HepG2 (cell line): ENCODE measurements around the gene MRPL58. TPM values are rescaled to one million over a fixed set of nuclear protein-coding genes. Genes with fewer than 3 reads are reported as not detected.
A peak's percentile ranks its signal among the peaks of the same experiment; 100 is the strongest.

Experiments
- AHR ChIP-seq: IDR thresholded peaks from 2 replicates; pipeline ENCODE4 v1.6.1; 2018; ENCODE audit warnings: missing genetic modification reagents, missing compliant biosample characterization
- BORCS8-MEF2B ChIP-seq: sonication (generic); formaldehyde crosslinking; IDR thresholded peaks from 2 replicates; pipeline ENCODE4 v1.8.0; 2022; ENCODE audit warnings: mild to moderate bottlenecking, missing genetic modification reagents
- EED ChIP-seq: sonication (generic); formaldehyde crosslinking; IDR thresholded peaks from 2 replicates; pipeline ENCODE4 v1.5.0; 2020; ENCODE audit warnings: mild to moderate bottlenecking, missing genetic modification reagents
- KMT2B ChIP-seq: IDR thresholded peaks from 2 replicates; pipeline ENCODE4 v1.6.1; 2016; ENCODE audit warnings: missing genetic modification reagents, missing compliant biosample characterization
- LCORL ChIP-seq, 2 experiments: fragments of 450-650 bp in 1 of 2; sonication (generic) in 1 of 2; formaldehyde crosslinking in 1 of 2; IDR thresholded peaks; 2 replicates each; pipeline versions ENCODE4 v1.5.0 to v1.6.1; 2017 to 2020; ENCODE audit warnings: antibody characterized with exemption in 1 of 2, missing genetic modification reagents in 1 of 2
- MATR3 ChIP-seq: sonication (generic); formaldehyde crosslinking; IDR thresholded peaks from 2 replicates; pipeline ENCODE4 v1.4.0; 2020; ENCODE audit warnings: missing genetic modification reagents
- MTA3 ChIP-seq: sonication (generic); formaldehyde crosslinking; IDR thresholded peaks from 2 replicates; pipeline ENCODE4 v1.4.0; 2020; ENCODE audit warnings: missing genetic modification reagents
- RBFOX2 ChIP-seq: fragments of 200-400 bp; formaldehyde crosslinking; IDR thresholded peaks from 2 replicates; pipeline ENCODE4 v1.6.1; 2017; ENCODE audit warnings: low read depth, mild to moderate bottlenecking, low read length
- SYNCRIP ChIP-seq: fragments of 200-400 bp; formaldehyde crosslinking; IDR thresholded peaks from 2 replicates; pipeline ENCODE4 v1.6.1; 2018; ENCODE audit warnings: mild to moderate bottlenecking, low read depth, low read length; ENCODE audit not compliant: insufficient read depth
- YEATS4 ChIP-seq: sonication (generic); formaldehyde crosslinking; IDR thresholded peaks from 2 replicates; pipeline ENCODE4 v1.4.0; 2020; ENCODE audit warnings: missing genetic modification reagents, borderline replicate concordance
- ZNF230 ChIP-seq: sonication (generic); formaldehyde crosslinking; IDR thresholded peaks from 2 replicates; pipeline ENCODE4 v1.4.0; 2020; ENCODE audit warnings: mild to moderate bottlenecking, missing genetic modification reagents
- ZNF460 ChIP-seq: sonication (generic); formaldehyde crosslinking; IDR thresholded peaks from 2 replicates; pipeline ENCODE4 v1.5.1; 2020; ENCODE audit warnings: missing genetic modification reagents, mild to moderate bottlenecking, borderline replicate concordance
- ZNF567 ChIP-seq: sonication (generic); formaldehyde crosslinking; IDR thresholded peaks from 2 replicates; pipeline ENCODE4 v1.8.1; 2023; ENCODE audit warnings: mild to moderate bottlenecking, missing genetic modification reagents, borderline replicate concordance
- ZNF577 ChIP-seq: sonication (generic); formaldehyde crosslinking; IDR thresholded peaks from 2 replicates; pipeline ENCODE4 v1.4.0; 2020; ENCODE audit warnings: mild to moderate bottlenecking, low read depth, missing genetic modification reagents, borderline replicate concordance
- ZSCAN31 ChIP-seq: sonication (generic); formaldehyde crosslinking; IDR thresholded peaks from 2 replicates; pipeline ENCODE4 v1.5.0; 2020; ENCODE audit warnings: low read depth, mild to moderate bottlenecking, missing genetic modification reagents
- polyA plus RNA-seq, 8 experiments: library from polyadenylated mRNA; depleted of rRNA in 3 of 8; stranded (reverse) in 7 of 8; unstranded in 1 of 8; fragments of >200 nt; fragmentation: Illumina TruSeq in 4 of 8; extraction: Trizol in 4 of 8; gene quantifications; 2 replicates each; pipeline versions ENCODE4 v1.2.1 to v1.2.3, GENCODE V29; 2011 to 2016; ENCODE audit warnings: low read depth in 4 of 8, missing spikeins in 1 of 8, mixed read lengths in 1 of 8; ENCODE audit not compliant: insufficient read depth in 1 of 8
- total RNA-seq, 5 experiments: library from RNA; depleted of rRNA; stranded (reverse); fragments of >200 nt; fragmentation: Illumina TruSeq; extraction: Trizol; gene quantifications; 2 replicates each; pipeline ENCODE4 v1.2.3, GENCODE V29; 2016; ENCODE audit warnings: low read depth in 1 of 5
- TF ChIP-seq, protein P1 (sequence below): sonication (generic); formaldehyde crosslinking; conservative IDR thresholded peaks from 2 replicates; pipeline ENCODE4 v1.8.0; 2022; ENCODE audit warnings: missing genetic modification reagents
- TF ChIP-seq, protein P2 (sequence below): sonication (generic); formaldehyde crosslinking; IDR thresholded peaks from 2 replicates; pipeline ENCODE4 v1.5.0; 2020; ENCODE audit warnings: missing genetic modification reagents
- TF ChIP-seq, protein P3 (sequence below): sonication (generic); formaldehyde crosslinking; IDR thresholded peaks from 2 replicates; pipeline ENCODE4 v1.4.0; 2020; ENCODE audit warnings: mild to moderate bottlenecking, missing genetic modification reagents
- TF ChIP-seq, protein P4 (sequence below): sonication (generic); formaldehyde crosslinking; IDR thresholded peaks from 2 replicates; pipeline ENCODE4 v1.4.0; 2020; ENCODE audit warnings: missing genetic modification reagents, low read depth, mild to moderate bottlenecking, borderline replicate concordance
- TF ChIP-seq, protein P5 (sequence below): sonication (generic); formaldehyde crosslinking; conservative IDR thresholded peaks from 2 replicates; pipeline ENCODE4 v1.5.0; 2020; ENCODE audit warnings: missing genetic modification reagents
- TF ChIP-seq, protein P6 (sequence below): sonication (generic); formaldehyde crosslinking; IDR thresholded peaks from 2 replicates; pipeline ENCODE4 v1.9.0; 2022; ENCODE audit warnings: missing genetic modification reagents, mild to moderate bottlenecking, borderline replicate concordance

Gene MRPL58
- total and polyA plus RNA-seq, 2 of the 13 experiments (the other 11 are each of a cell fraction or from before 2014, with no cell fraction given), result 44.9 to 68.9 TPM

DNA sequence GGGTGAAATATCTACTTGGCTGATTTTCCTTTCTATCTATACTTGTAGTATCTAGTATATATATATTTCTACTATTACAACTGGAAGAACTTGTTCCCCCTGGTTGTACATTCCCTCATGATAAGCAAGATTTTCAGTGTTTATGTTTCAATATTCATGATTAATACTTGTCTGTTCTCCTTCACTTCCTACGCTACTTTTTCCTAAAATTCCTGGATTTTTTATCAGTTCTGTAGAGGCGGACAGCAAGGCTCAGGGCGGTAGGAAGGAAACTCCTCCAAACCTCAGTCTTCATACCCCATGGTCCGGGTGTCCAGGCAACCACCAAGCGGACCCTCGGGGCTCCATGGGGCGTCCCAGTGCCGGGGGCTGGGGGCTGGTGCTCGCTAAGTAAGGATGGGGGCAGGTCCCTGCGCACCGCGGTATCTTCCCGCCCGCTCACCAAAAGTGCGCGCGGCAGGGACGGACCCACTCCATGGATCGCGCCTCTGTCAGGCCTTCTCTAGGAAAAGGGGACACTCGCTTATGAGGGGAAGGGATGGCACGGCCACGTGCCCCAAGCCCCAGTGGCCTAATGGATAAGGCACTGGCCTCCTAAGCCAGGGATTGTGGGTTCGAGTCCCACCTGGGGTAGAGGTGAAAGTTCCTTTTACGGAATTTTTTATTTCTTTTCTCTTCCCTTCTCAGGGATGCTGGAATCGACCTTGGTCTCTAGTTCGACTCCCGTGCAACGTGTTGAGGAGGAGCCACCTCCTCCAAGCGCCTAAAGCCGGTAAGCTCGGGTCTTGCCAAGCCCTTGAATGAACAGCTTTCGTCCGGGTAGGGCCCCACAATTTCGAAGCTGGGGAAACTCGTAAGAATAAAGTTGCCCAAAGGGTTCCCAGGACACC, 21.1 kb downstream of the MRPL58 start (continued):
- TF ChIP-seq, protein P1, sequence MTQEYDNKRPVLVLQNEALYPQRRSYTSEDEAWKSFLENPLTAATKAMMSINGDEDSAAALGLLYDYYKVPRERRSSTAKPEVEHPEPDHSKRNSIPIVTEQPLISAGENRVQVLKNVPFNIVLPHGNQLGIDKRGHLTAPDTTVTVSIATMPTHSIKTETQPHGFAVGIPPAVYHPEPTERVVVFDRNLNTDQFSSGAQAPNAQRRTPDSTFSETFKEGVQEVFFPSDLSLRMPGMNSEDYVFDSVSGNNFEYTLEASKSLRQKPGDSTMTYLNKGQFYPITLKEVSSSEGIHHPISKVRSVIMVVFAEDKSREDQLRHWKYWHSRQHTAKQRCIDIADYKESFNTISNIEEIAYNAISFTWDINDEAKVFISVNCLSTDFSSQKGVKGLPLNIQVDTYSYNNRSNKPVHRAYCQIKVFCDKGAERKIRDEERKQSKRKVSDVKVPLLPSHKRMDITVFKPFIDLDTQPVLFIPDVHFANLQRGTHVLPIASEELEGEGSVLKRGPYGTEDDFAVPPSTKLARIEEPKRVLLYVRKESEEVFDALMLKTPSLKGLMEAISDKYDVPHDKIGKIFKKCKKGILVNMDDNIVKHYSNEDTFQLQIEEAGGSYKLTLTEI (CRISPR knock-in tag), result no peak
- TF ChIP-seq ZNF567 (peak; percentile 74; the same call in 1 of the 2 replicates), AHR (CRISPR knock-in tag) (peak; percentile 89), ZNF230 (CRISPR knock-in tag) (peak; percentile 81), KMT2B (CRISPR knock-in tag) (peak; percentile 78), MTA3 (CRISPR knock-in tag) (no peak), SYNCRIP (no peak), YEATS4 (CRISPR knock-in tag) (no peak; the same call in 1 of the 2 replicates), ZNF460 (no peak), RBFOX2 (no peak), LCORL (IDR thresholded peaks at IDR 0.05) (no peak), LCORL (CRISPR knock-in tag; IDR thresholded peaks at IDR 0.05) (peak; percentile 91), BORCS8-MEF2B (CRISPR knock-in tag) (peak; percentile 91), EED (CRISPR knock-in tag) (0 out of 2 replicates have a peak, but pooled peaks have one; percentile 31), ZNF577 (CRISPR knock-in tag) (0 out of 2 replicates have a peak, but pooled peaks have one; percentile 40), MATR3 (CRISPR knock-in tag) (no peak), ZSCAN31 (CRISPR knock-in tag) (no peak; the same call in none of the 2 replicates)
- TF ChIP-seq, protein P2, sequence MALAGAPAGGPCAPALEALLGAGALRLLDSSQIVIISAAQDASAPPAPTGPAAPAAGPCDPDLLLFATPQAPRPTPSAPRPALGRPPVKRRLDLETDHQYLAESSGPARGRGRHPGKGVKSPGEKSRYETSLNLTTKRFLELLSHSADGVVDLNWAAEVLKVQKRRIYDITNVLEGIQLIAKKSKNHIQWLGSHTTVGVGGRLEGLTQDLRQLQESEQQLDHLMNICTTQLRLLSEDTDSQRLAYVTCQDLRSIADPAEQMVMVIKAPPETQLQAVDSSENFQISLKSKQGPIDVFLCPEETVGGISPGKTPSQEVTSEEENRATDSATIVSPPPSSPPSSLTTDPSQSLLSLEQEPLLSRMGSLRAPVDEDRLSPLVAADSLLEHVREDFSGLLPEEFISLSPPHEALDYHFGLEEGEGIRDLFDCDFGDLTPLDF (CRISPR knock-in tag), result peak; percentile 90
- TF ChIP-seq, protein P3, sequence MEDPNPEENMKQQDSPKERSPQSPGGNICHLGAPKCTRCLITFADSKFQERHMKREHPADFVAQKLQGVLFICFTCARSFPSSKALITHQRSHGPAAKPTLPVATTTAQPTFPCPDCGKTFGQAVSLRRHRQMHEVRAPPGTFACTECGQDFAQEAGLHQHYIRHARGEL (CRISPR knock-in tag), result 0 out of 2 replicates have a peak, but pooled peaks have one; percentile 16
- TF ChIP-seq, protein P4, sequence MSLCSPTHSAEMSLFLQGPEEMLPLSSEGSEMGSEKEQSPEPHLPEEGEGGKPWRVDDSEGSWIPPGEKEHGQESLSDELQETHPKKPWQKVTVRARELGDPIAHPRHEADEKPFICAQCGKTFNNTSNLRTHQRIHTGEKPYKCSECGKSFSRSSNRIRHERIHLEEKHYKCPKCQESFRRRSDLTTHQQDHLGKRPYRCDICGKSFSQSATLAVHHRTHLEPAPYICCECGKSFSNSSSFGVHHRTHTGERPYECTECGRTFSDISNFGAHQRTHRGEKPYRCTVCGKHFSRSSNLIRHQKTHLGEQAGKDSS, result 0 out of 2 replicates have a peak, but pooled peaks have one; percentile 77
- TF ChIP-seq, protein P5, sequence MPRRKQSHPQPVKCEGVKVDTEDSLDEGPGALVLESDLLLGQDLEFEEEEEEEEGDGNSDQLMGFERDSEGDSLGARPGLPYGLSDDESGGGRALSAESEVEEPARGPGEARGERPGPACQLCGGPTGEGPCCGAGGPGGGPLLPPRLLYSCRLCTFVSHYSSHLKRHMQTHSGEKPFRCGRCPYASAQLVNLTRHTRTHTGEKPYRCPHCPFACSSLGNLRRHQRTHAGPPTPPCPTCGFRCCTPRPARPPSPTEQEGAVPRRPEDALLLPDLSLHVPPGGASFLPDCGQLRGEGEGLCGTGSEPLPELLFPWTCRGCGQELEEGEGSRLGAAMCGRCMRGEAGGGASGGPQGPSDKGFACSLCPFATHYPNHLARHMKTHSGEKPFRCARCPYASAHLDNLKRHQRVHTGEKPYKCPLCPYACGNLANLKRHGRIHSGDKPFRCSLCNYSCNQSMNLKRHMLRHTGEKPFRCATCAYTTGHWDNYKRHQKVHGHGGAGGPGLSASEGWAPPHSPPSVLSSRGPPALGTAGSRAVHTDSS (CRISPR knock-in tag), result no peak
- TF ChIP-seq, protein P6, sequence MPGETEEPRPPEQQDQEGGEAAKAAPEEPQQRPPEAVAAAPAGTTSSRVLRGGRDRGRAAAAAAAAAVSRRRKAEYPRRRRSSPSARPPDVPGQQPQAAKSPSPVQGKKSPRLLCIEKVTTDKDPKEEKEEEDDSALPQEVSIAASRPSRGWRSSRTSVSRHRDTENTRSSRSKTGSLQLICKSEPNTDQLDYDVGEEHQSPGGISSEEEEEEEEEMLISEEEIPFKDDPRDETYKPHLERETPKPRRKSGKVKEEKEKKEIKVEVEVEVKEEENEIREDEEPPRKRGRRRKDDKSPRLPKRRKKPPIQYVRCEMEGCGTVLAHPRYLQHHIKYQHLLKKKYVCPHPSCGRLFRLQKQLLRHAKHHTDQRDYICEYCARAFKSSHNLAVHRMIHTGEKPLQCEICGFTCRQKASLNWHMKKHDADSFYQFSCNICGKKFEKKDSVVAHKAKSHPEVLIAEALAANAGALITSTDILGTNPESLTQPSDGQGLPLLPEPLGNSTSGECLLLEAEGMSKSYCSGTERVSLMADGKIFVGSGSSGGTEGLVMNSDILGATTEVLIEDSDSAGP (CRISPR knock-in tag), result peak; percentile 41
